ENCODE data around the gene COL25A1. TPM values are rescaled to one million over a fixed set of nuclear protein-coding genes. Genes with fewer than 3 reads are reported as not detected.

Gene COL25A1
- total RNA-seq, 1 donor from 2014 or later = 10.4 TPM

GRCh38 chr4:109334129-109335105 lies 32.0 kb upstream of the COL25A1 start:
- no peak for TF ChIP-seq EZH2 (IDR thresholded peaks at IDR 0.05; ENCODE audit: insufficient read depth, low read length)
- no peak for TF ChIP-seq CTCF (IDR thresholded peaks at IDR 0.05; ENCODE audit: insufficient read depth, low read depth, low read length)
- H3K79me2 ChIP-seq (ENCODE audit: insufficient read depth, low read length) = no peaks in the 10 kb centered on the region
- no peaks in the 10 kb centered on the region for H3K27me3 ChIP-seq (ENCODE audit: insufficient read depth, low read length)
- no peak overlapping the region for H2AFZ ChIP-seq (ENCODE audit: low read depth, low read length)
- H3K27me3 Mint-ChIP-seq (ENCODE audit: low read depth, unreplicated experiment) = no peaks in the 10 kb centered on the region
- H3K4me1 ChIP-seq (ENCODE audit: insufficient read depth, low read length) = no peaks in the 10 kb centered on the region
- no peak overlapping the region for H3K27ac ChIP-seq (ENCODE audit: low read depth, low read length)
- peaks cover 4% of the 10 kb centered on the region for H3K9me3 Mint-ChIP-seq (ENCODE audit: unreplicated experiment)
- peak; percentile 47 for DNase-seq (ENCODE audit: low read depth)
- H3K4me3 Mint-ChIP-seq (ENCODE audit: unreplicated experiment) = no peak overlapping the region
- H4K20me1 ChIP-seq (ENCODE audit: insufficient read depth, low read length) = no peaks in the 10 kb centered on the region
- H3K9me3 ChIP-seq (ENCODE audit: insufficient read depth, low read depth, low read length) = no peaks in the 10 kb centered on the region
- H3K4me3 ChIP-seq (ENCODE audit: insufficient read depth, low read depth, low read length) = no peak overlapping the region
- no peak overlapping the region for H3K9ac ChIP-seq (ENCODE audit: low read length)
- no peaks in the 10 kb centered on the region for H3K36me3 ChIP-seq (ENCODE audit: insufficient read depth, low read length)
- no peak overlapping the region for H3K27ac Mint-ChIP-seq (ENCODE audit: unreplicated experiment)
- no peak for FAIRE-seq
- no peaks in the 10 kb centered on the region for H3K36me3 Mint-ChIP-seq (ENCODE audit: low read depth, unreplicated experiment)
- peaks cover 4% of the 10 kb centered on the region for H3K4me1 Mint-ChIP-seq (ENCODE audit: low read depth, unreplicated experiment)
- no peak overlapping the region for H3K4me2 ChIP-seq (ENCODE audit: low read length)

GRCh38 chr4:109332926-109333464 lies 30.5 kb upstream of the COL25A1 start:
- FAIRE-seq (no peak), DNase-seq (ENCODE audit: low read depth) (no peak)
- H3K27ac ChIP-seq (ENCODE audit: low read depth, low read length) = no peak overlapping the region
- no peaks in the 10 kb centered on the region for H3K79me2 ChIP-seq (ENCODE audit: insufficient read depth, low read length)
- no peaks in the 10 kb centered on the region for H3K36me3 Mint-ChIP-seq (ENCODE audit: low read depth, unreplicated experiment)
- no peaks in the 10 kb centered on the region for H3K36me3 ChIP-seq (ENCODE audit: insufficient read depth, low read length)
- no peak overlapping the region for H2AFZ ChIP-seq (ENCODE audit: low read depth, low read length)
- H3K27ac Mint-ChIP-seq (ENCODE audit: unreplicated experiment) = no peak overlapping the region
- no peak overlapping the region for H3K4me3 Mint-ChIP-seq (ENCODE audit: unreplicated experiment)
- H4K20me1 ChIP-seq (ENCODE audit: insufficient read depth, low read length) = no peaks in the 10 kb centered on the region
- TF ChIP-seq CTCF (IDR thresholded peaks at IDR 0.05; ENCODE audit: insufficient read depth, low read depth, low read length) (no peak), EZH2 (IDR thresholded peaks at IDR 0.05; ENCODE audit: insufficient read depth, low read length) (no peak)
- H3K9ac ChIP-seq (ENCODE audit: low read length) = no peak overlapping the region
- H3K4me3 ChIP-seq (ENCODE audit: insufficient read depth, low read depth, low read length) = no peak overlapping the region
- H3K4me1 Mint-ChIP-seq (ENCODE audit: low read depth, unreplicated experiment) = peaks cover 4% of the 10 kb centered on the region
- no peaks in the 10 kb centered on the region for H3K9me3 ChIP-seq (ENCODE audit: insufficient read depth, low read depth, low read length)
- H3K27me3 Mint-ChIP-seq (ENCODE audit: low read depth, unreplicated experiment) = no peaks in the 10 kb centered on the region
- H3K4me1 ChIP-seq (ENCODE audit: insufficient read depth, low read length) = no peaks in the 10 kb centered on the region
- no peaks in the 10 kb centered on the region for H3K27me3 ChIP-seq (ENCODE audit: insufficient read depth, low read length)
- H3K9me3 Mint-ChIP-seq (ENCODE audit: unreplicated experiment) = no peaks in the 10 kb centered on the region
- H3K4me2 ChIP-seq (ENCODE audit: low read length) = no peak overlapping the region

Data from astrocyte (in vitro differentiated cells and primary cell).